Measurements from ENCODE around the gene LCN2. TPM values are rescaled to one million over a fixed set of nuclear protein-coding genes. Genes with fewer than 3 reads are reported as not detected.
A peak's percentile ranks its signal among the peaks of the same experiment; 100 is the strongest.

Gene LCN2
- total and polyA plus RNA-seq, 9 of the 15 experiments (the other 6 are each of a cell fraction or from before 2014, with no cell fraction given): 0.10 to 1.2 (median 0.44) TPM; not detected in 1

DNA sequence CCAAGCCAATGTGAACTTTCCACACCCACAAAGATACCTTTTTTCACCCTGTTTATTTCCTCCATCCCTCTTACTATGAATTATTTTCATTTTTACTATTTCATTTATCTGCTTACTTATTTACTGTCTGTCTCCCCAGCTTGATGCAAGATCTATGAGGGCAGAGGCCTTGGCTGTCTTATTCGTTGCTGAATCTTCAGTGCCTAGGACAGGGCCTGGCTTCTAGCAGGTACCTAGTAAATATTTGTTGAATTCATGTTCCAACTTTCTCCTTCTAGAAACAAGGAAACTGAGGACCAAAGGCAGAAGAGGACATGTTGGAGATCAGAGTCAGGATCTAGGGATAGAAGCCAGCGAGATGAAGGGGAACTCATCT is 53.4 kb downstream of the LCN2 start:
- 5% methylated on average over 2 of the region's 2 CpGs for WGBS (ENCODE audit: insufficient coverage, low coverage, missing lambda C conversion rate)
- no peaks in the 10 kb centered on the region for H3K9me3 ChIP-seq (replicated peaks; ENCODE audit: control insufficient read depth, insufficient read depth, low read depth, low read length)
- no peaks in the 10 kb centered on the region; the same call in none of the 2 replicates for H4K20me1 ChIP-seq (replicated peaks; ENCODE audit: control insufficient read depth, insufficient read depth, low read length)
- ChIA-PET POLR2A (interaction anchor here (1.3 kb wide), 1 partner anchor 9 kb away, joined by 4 read pairs; no protein-coding TSS in a partner anchor), CTCF (ENCODE audit: low intra/inter-chr PET ratio) (interaction anchor here (0.6 to 0.8 kb wide), 2 partner anchors 78 to 138 kb away, joined by 3 read pairs; no protein-coding TSS in a partner anchor)
- H3K4me1 ChIP-seq (replicated peaks in 1 of 2; ENCODE audit: control insufficient read depth in 2 of 2, insufficient read depth in 2 of 2, low read length in 2 of 2): peaks cover 19 to 34% of the 10 kb centered on the region in 2 experiments
- no peaks in the 10 kb centered on the region for H3K27me3 ChIP-seq (ENCODE audit: control insufficient read depth in 2 of 2, insufficient read depth in 2 of 2, low read length in 2 of 2)
- no TSS peak for BruUV-seq (replicated peaks)
- no peak overlapping the region; the same call in 2 of the 3 replicates for H3K27ac ChIP-seq (ENCODE audit: extremely low read depth, low read depth, low read length)
- in situ Hi-C loops (cut with MboI) (no loop called here), intact Hi-C loops (cut with micrococcal nuclease) (loop anchor here (2.0 kb wide), 1 partner anchor 74 kb away; the partner anchor contains the start of genes GOLGA2 and SWI5)
- no peak for DNase-seq (ENCODE audit: extremely low read depth in 1 of 4, low spot score in 3 of 4)
- peak overlapping the region in 1 of 2 experiments; percentile 97; a peak in 1 of 4 replicates for H3K9ac ChIP-seq (ENCODE audit: insufficient read depth in 1 of 2, low read depth in 2 of 2, low read length in 2 of 2)
- peak overlapping the region; percentile 73 for H3K4me2 ChIP-seq (ENCODE audit: insufficient read depth, low read length)
- no peak overlapping the region for H3K4me3 ChIP-seq
- no peak for ATAC-seq
- H2AFZ ChIP-seq (ENCODE audit: low read depth, low read length): peak overlapping the region; percentile 79
- H3K79me2 ChIP-seq (ENCODE audit: control insufficient read depth, insufficient read depth, low read length): no peaks in the 10 kb centered on the region
- H3K9me1 ChIP-seq (ENCODE audit: control insufficient read depth, insufficient read depth, low read length): peaks cover 3% of the 10 kb centered on the region
- FAIRE-seq: no peak
- H3K36me3 ChIP-seq (ENCODE audit: control insufficient read depth, insufficient read depth, low read length): no peaks in the 10 kb centered on the region
- TF ChIP-seq TCF7 (IDR thresholded peaks at IDR 0.05; ENCODE audit: borderline replicate concordance) (no peak), THRB (CRISPR knock-in tag; conservative IDR thresholded peaks at IDR 0.05) (no peak), GTF2A2 (tag; IDR thresholded peaks at IDR 0.05) (no peak), ASH1L (IDR thresholded peaks at IDR 0.05; ENCODE audit: borderline replicate concordance, low read depth, partially characterized antibody) (peak; percentile 35), SMARCE1 (IDR thresholded peaks at IDR 0.05) (peak; percentile 37; the same call in 1 of the 2 replicates), MCM7 (IDR thresholded peaks at IDR 0.05) (no peak), PKNOX1 (IDR thresholded peaks at IDR 0.05) (no peak), NFIC (IDR thresholded peaks at IDR 0.05) (no peak), HDGF (IDR thresholded peaks at IDR 0.05) (peak; percentile 95), RUNX1 (IDR thresholded peaks at IDR 0.05; ENCODE audit: low read depth) (no peak), ZNF512 (tag; IDR thresholded peaks at IDR 0.05) (no peak), CC2D1A (IDR thresholded peaks at IDR 0.05) (no peak), PHB2 (IDR thresholded peaks at IDR 0.05; ENCODE audit: low read depth) (0 out of 2 replicates have a peak, but pooled peaks have one; percentile 10), CBX5 (IDR thresholded peaks at IDR 0.05; ENCODE audit: borderline replicate concordance, low read depth) (no peak)
- TF ChIP-seq, protein P1, sequence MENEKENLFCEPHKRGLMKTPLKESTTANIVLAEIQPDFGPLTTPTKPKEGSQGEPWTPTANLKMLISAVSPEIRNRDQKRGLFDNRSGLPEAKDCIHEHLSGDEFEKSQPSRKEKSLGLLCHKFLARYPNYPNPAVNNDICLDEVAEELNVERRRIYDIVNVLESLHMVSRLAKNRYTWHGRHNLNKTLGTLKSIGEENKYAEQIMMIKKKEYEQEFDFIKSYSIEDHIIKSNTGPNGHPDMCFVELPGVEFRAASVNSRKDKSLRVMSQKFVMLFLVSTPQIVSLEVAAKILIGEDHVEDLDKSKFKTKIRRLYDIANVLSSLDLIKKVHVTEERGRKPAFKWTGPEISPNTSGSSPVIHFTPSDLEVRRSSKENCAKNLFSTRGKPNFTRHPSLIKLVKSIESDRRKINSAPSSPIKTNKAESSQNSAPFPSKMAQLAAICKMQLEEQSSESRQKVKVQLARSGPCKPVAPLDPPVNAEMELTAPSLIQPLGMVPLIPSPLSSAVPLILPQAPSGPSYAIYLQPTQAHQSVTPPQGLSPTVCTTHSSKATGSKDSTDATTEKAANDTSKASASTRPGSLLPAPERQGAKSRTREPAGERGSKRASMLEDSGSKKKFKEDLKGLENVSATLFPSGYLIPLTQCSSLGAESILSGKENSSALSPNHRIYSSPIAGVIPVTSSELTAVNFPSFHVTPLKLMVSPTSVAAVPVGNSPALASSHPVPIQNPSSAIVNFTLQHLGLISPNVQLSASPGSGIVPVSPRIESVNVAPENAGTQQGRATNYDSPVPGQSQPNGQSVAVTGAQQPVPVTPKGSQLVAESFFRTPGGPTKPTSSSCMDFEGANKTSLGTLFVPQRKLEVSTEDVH (IDR thresholded peaks at IDR 0.05; ENCODE audit: low read depth, partially characterized antibody): peak; percentile 27
- TF ChIP-seq, protein P2, sequence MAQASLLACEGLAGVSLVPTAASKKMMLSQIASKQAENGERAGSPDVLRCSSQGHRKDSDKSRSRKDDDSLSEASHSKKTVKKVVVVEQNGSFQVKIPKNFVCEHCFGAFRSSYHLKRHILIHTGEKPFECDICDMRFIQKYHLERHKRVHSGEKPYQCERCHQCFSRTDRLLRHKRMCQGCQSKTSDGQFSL (CRISPR knock-in tag; IDR thresholded peaks at IDR 0.05): no peak
- TF ChIP-seq, protein P2 (tag; IDR thresholded peaks at IDR 0.05): no peak
